ENCODE results near the gene CTF1.

- no peak for TF ChIP-seq CTCF (IDR thresholded peaks at IDR 0.05 in 4 of 5, conservative IDR thresholded peaks at IDR 0.05 in 1 of 5)
- TF ChIP-seq POLR2A (IDR thresholded peaks at IDR 0.05), result no peak
Observed at GRCh38 chr16:30924076-30924912, 27.9 kb downstream of the CTF1 start.

All from gastrocnemius medialis (tissue), 4 donors.